Activated CD4-positive, alpha-beta memory T cell treated with anti-CD3 and anti-CD28 coated beads, Interleukin-2, amount 10 ng/mL, durations not matched to agents 7 days and 5 days (primary cell): Measurements from ENCODE around the gene TRIM51G. TPM values are rescaled to one million over a fixed set of nuclear protein-coding genes. Genes with fewer than 3 reads are reported as not detected.
"Not testable (repeated sequence)": the region's sequence is repeated elsewhere in the genome, so short reads cannot be mapped to it uniquely, and the experiment has no call there.

Experiments
- CTCF ChIA-PET: fragments of 350-600 bp; sonication (Branson Sonifier 250); formaldehyde crosslinking; loops from one replicate; lab custom pipeline; 2021; ENCODE audit warnings: antibody characterized with exemption, inconsistent platforms; lab: Charles Lee
- POLR2A ChIA-PET: fragments of 350-600 bp; sonication (Branson Sonifier 250); formaldehyde crosslinking; loops from one replicate; lab custom pipeline; 2021; ENCODE audit warnings: antibody characterized with exemption; lab: Charles Lee
- DNase-seq: peaks from one replicate; pipeline ENCODE4 v3.0.0-alpha.2; 2020
- H3K27ac Mint-ChIP-seq: one replicate; pipeline ENCODE4 v1.8.0; 2021; ENCODE audit warnings: mild to moderate bottlenecking, mixed read lengths
- H3K27me3 Mint-ChIP-seq: one replicate; pipeline ENCODE4 v1.8.0; 2021; ENCODE audit warnings: mixed read lengths
- H3K36me3 Mint-ChIP-seq: one replicate; pipeline ENCODE4 v1.8.0; 2021; ENCODE audit warnings: low read depth, mixed read lengths
- H3K4me1 Mint-ChIP-seq: one replicate; pipeline ENCODE4 v1.8.0; 2021; ENCODE audit warnings: mixed read lengths
- H3K4me3 Mint-ChIP-seq: one replicate; pipeline ENCODE4 v1.8.0; 2021; ENCODE audit warnings: mild to moderate bottlenecking, mixed read lengths
- H3K9me3 Mint-ChIP-seq: one replicate; pipeline ENCODE4 v1.8.0; 2021; ENCODE audit warnings: mixed read lengths
- total RNA-seq, 2 experiments: library from RNA; stranded (reverse); gene quantifications; one replicate each; pipeline ENCODE4 v1.2.3, GENCODE V29; 2021

Gene TRIM51G, protein sequence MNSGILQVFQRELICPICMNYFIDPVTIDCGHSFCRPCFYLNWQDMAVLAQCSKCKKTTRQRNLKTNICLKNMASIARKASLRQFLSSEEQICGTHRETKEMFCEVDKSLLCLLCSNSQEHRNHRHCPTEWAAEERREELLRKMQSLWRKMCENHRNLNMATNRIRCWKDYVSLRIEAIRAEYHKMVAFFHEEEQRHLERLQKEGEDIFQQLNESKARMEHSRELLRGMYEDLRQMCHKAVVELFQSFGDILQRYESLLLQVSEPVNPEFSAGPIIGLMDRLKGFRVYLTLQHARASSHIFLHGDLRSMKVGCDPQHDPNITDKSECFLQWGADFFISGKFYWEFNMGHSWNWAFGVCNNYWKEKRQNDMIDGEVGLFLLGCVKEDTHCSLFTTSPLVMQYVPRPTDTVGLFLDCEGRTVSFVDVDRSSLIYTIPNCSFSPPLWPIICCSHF
- total RNA-seq = not detected

DNA sequence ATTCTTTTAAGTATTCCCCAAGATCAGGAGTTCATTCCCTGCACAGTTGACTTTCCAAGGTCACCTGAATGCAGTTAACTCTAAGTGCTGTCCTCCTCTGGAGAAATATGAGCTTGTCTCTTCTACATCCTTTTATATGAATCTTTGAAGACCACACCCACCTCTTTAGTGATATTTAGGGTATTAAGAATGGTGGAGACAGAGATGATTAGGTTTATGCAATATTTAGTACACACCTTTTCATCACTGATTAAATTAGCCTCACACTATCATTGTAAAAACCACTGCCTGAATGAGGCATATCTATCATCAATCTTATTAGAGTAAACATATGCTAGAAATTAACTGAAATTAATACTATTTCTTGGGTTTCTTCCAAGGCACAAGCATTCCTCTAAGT, at the start of gene TRIM51G:
Gene TRIM51G (minus strand): TSS at position 101 of the 400 bp plus-strand sequence. CDS start 2,190 bp downstream, outside the sequence.
- H3K36me3 Mint-ChIP-seq, POLR2A ChIA-PET, CTCF ChIA-PET: not testable (repeated sequence)

DNA sequence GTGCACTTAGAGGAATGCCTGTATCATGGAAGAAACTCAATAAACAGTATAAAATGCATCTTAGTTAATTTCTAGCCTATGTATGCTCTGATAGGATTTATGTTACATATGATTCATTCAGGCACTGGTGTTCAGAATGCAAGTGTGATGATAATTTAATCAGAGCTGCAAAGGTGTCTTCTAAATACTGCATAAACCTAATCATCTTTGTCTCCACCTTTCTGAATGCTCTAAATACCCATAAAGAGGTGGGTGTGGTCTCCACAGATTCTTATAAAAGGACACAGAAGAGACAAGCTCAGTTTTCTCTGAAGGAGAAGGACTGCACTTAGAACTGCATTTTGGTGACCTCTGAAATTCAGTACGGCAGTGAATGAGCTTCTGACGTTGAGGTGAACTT, 44.8 kb upstream of the TRIM51G start, which contains the start of gene TRIM49B:
Gene TRIM49B (plus strand): TSS at position 301 of the 400 bp plus-strand sequence. CDS start 2,777 bp downstream, outside the sequence.
- H3K4me3 Mint-ChIP-seq, H3K27ac Mint-ChIP-seq, H3K36me3 Mint-ChIP-seq, H3K9me3 Mint-ChIP-seq, DNase-seq, H3K27me3 Mint-ChIP-seq, CTCF ChIA-PET, H3K4me1 Mint-ChIP-seq, POLR2A ChIA-PET: not testable (repeated sequence)

More for the DNA sequence above, at the start of gene TRIM51G:
- not testable (repeated sequence) for H3K4me3 Mint-ChIP-seq, DNase-seq, H3K4me1 Mint-ChIP-seq, H3K9me3 Mint-ChIP-seq, H3K27me3 Mint-ChIP-seq, H3K27ac Mint-ChIP-seq

DNA sequence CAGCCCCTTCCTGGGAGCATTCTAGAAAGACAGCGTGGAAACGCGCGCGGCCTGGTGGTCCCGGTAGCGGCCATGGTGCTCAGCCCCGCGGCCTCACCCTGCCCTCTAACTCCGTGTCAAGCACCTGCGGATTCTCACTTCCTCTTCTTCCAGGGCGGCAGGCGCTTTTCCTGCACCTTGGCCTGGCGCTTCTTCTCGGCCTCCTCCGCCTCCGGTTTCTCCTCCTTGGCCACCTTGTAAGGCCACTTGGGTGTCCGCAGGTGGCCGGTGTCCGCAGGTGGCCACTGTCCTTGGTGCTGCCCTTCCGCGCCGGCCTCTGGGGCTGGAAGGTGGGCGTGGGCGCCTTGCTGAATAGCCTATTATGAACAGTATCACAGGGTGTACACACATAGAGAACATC, 15.1 kb downstream of the TRIM51G start:
- CTCF ChIA-PET, H3K9me3 Mint-ChIP-seq, POLR2A ChIA-PET, H3K4me3 Mint-ChIP-seq, H3K4me1 Mint-ChIP-seq, H3K27ac Mint-ChIP-seq, H3K27me3 Mint-ChIP-seq, DNase-seq, H3K36me3 Mint-ChIP-seq: not testable (repeated sequence)

DNA sequence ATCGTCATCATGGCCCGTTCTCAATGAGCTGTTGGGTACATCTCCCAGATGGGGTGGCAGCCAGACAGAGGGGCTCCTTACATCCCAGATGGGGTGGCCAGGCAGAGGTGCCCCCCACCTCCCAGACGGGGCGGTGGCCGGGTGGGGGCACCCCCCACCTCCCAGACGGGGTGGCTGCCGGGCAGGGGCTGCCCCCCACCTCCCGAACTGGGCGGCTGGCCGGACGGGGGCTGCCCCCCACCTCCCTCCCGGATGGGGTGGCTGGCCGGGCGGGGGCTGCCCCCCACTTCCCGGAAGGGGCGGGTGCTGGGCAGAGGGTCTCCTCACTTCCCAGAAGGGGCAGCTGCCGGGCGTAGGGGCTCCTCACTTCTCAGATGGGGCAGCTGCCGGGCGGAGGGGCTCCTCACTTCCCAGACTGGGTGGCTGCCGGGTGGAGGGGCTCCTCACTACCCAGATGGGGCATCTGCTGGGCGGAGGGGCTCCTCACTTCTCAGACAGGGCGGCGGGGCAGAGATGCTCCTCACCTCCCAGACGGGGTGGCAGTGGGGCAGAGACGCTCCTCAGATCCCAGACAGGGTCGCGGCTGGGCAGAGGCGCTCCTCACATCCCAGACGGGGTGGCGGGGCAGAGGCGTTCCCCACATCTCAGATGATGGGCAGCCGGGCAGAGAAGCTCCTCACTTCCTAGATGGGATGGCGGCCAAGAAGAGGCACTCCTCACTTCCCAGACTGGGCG, 28.2 kb downstream of the TRIM51G start:
- H3K9me3 Mint-ChIP-seq, H3K4me3 Mint-ChIP-seq, H3K4me1 Mint-ChIP-seq, POLR2A ChIA-PET, DNase-seq, CTCF ChIA-PET, H3K27ac Mint-ChIP-seq, H3K36me3 Mint-ChIP-seq, H3K27me3 Mint-ChIP-seq: not testable (repeated sequence)

DNA sequence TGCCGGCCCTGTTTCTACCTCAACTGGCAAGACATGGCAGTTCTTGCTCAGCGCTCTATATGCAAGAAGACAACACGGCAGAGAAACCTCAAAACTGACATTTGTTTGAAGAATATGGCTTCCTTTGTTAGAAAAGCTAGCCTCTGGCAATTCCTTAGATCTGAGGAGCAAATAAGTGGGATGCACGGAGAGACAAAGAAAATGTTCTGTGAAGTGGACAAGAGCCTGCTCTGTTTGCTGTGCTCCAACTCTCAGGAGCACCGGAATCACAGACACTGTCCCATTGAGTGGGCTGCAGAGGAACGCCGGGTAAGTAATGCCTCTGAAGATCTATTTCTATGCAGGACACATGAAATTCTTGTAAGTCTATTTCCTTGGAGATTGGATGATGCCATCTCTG, 37.9 kb downstream of the TRIM51G start:
- H3K9me3 Mint-ChIP-seq, DNase-seq, H3K4me1 Mint-ChIP-seq, H3K27ac Mint-ChIP-seq, POLR2A ChIA-PET, CTCF ChIA-PET, H3K36me3 Mint-ChIP-seq, H3K27me3 Mint-ChIP-seq, H3K4me3 Mint-ChIP-seq: not testable (repeated sequence)

Other genes starting within 250 kb of the TRIM51G start
- gene TRIM49B, start 44.9 kb upstream of the TRIM51G start, total RNA-seq = not detected
- gene TRIM64C, start 75.2 kb upstream of the TRIM51G start, total RNA-seq = not detected
- gene FOLH1, start 224.7 kb upstream of the TRIM51G start, total RNA-seq = not detected